MCF 10A (cell line): ENCODE data around the gene ZNF653. TPM values are rescaled to one million over a fixed set of nuclear protein-coding genes. Genes with fewer than 3 reads are reported as not detected.

Experiments used
- BruUV-seq: library from RNA; stranded (reverse); fragments of 400-500 nt; replicated peaks from 2 replicates; lab custom pipeline; 2021; lab: Mats Ljungman, UMichigan
- CTCF ChIA-PET: fragments of 300-600 bp; sonication (Branson Sonifier 250); formaldehyde crosslinking; extraction: SDS; loops from one replicate; lab custom pipeline; 2021; ENCODE audit warnings: antibody characterized with exemption, inconsistent platforms; lab: Yijun Ruan, JAX
- POLR2A ChIA-PET: fragments of 300-600, 350-650 bp; sonication (Branson Sonifier 250); formaldehyde crosslinking; extraction: SDS; loops from one replicate; lab custom pipeline; 2020; ENCODE audit warnings: antibody characterized with exemption, inconsistent platforms; lab: Yijun Ruan, JAX
- DNase-seq: peaks from one replicate; pipeline ENCODE4 v3.0.0-alpha.2; 2018; ENCODE audit not compliant: unreplicated experiment
- H3K27ac Mint-ChIP-seq: one replicate; pipeline ENCODE4 v1.8.0; 2022; ENCODE audit warnings: mild to moderate bottlenecking, low read depth, mixed read lengths; ENCODE audit not compliant: unreplicated experiment
- H3K27me3 Mint-ChIP-seq: one replicate; pipeline ENCODE4 v1.8.0; 2022; ENCODE audit warnings: mixed read lengths; ENCODE audit not compliant: insufficient read depth, unreplicated experiment
- H3K36me3 Mint-ChIP-seq: one replicate; pipeline ENCODE4 v1.8.0; 2022; ENCODE audit warnings: mild to moderate bottlenecking, moderate library complexity, mixed read lengths; ENCODE audit not compliant: insufficient read depth, unreplicated experiment
- H3K4me1 Mint-ChIP-seq: one replicate; pipeline ENCODE4 v1.8.0; 2022; ENCODE audit warnings: mixed read lengths; ENCODE audit not compliant: insufficient read depth, unreplicated experiment
- H3K4me3 Mint-ChIP-seq: one replicate; pipeline ENCODE4 v1.8.0; 2022; ENCODE audit warnings: mild to moderate bottlenecking, moderate library complexity, mixed read lengths; ENCODE audit not compliant: unreplicated experiment
- H3K9me3 Mint-ChIP-seq: one replicate; pipeline ENCODE4 v1.8.0; 2022; ENCODE audit warnings: mixed read lengths; ENCODE audit not compliant: unreplicated experiment
- intact Hi-C: fragments of 100-400 bp; cut with micrococcal nuclease; formaldehyde crosslinking; loops from 2 replicates; pipeline ENCODE4 v1.14.1; 2022
- total RNA-seq: library from RNA; stranded (reverse); gene quantifications from 2 replicates; pipeline ENCODE4 v1.2.3, GENCODE V29; 2022
- TF ChIP-seq, protein P1 (sequence below): fragments of 200-600 bp; IDR thresholded peaks from one replicate; pipeline ENCODE4 v1.8.0; 2022; ENCODE audit warnings: antibody characterized with exemption, mild to moderate bottlenecking; ENCODE audit not compliant: unreplicated experiment

Gene ZNF653
- total RNA-seq, 1 experiment from 2014 or later = 7.7 TPM

DNA sequence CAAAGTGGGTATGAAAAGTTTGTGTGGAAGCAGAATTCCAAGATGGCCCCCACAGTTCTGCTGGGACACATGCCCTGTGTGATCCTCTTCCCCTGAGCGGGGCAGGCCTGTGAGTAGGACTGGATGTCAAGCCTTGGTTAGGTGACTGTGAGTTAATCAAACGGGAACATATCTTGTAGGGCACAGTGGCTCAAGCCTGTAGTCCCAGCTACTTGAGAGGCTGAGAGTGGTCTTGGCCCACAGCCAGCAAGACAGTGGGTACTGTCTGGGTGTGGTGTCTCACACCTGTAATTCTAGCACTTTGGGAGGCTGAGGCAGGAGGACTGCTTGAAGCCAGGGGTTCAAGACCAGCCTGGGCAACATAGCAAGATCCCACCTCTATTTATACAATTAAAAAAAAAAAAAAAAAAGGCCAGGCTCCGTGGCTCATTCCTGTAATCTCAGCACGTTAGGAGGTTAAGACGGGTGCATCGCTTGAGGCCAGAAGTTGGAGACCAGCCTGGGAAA lies 6.4 kb downstream of the ZNF653 start:
- Mint-ChIP-seq H3K27ac (no peak overlapping the region), H3K4me1 (peaks cover 9% of the 10 kb centered on the region), H3K36me3 (peaks cover 8% of the 10 kb centered on the region), H3K27me3 (no peaks in the 10 kb centered on the region), H3K9me3 (no peaks in the 10 kb centered on the region), H3K4me3 (no peak overlapping the region)
- CTCF ChIA-PET = no interaction called here
- intact Hi-C loops = loop anchor here (5.0 kb wide), 1 partner anchor 643 kb away; the partner anchor contains the start of gene ZNF20
- TF ChIP-seq, protein P1, sequence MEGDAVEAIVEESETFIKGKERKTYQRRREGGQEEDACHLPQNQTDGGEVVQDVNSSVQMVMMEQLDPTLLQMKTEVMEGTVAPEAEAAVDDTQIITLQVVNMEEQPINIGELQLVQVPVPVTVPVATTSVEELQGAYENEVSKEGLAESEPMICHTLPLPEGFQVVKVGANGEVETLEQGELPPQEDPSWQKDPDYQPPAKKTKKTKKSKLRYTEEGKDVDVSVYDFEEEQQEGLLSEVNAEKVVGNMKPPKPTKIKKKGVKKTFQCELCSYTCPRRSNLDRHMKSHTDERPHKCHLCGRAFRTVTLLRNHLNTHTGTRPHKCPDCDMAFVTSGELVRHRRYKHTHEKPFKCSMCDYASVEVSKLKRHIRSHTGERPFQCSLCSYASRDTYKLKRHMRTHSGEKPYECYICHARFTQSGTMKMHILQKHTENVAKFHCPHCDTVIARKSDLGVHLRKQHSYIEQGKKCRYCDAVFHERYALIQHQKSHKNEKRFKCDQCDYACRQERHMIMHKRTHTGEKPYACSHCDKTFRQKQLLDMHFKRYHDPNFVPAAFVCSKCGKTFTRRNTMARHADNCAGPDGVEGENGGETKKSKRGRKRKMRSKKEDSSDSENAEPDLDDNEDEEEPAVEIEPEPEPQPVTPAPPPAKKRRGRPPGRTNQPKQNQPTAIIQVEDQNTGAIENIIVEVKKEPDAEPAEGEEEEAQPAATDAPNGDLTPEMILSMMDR = no peak
- POLR2A ChIA-PET = no interaction called here
- no peak for DNase-seq
- no TSS peak for BruUV-seq

DNA sequence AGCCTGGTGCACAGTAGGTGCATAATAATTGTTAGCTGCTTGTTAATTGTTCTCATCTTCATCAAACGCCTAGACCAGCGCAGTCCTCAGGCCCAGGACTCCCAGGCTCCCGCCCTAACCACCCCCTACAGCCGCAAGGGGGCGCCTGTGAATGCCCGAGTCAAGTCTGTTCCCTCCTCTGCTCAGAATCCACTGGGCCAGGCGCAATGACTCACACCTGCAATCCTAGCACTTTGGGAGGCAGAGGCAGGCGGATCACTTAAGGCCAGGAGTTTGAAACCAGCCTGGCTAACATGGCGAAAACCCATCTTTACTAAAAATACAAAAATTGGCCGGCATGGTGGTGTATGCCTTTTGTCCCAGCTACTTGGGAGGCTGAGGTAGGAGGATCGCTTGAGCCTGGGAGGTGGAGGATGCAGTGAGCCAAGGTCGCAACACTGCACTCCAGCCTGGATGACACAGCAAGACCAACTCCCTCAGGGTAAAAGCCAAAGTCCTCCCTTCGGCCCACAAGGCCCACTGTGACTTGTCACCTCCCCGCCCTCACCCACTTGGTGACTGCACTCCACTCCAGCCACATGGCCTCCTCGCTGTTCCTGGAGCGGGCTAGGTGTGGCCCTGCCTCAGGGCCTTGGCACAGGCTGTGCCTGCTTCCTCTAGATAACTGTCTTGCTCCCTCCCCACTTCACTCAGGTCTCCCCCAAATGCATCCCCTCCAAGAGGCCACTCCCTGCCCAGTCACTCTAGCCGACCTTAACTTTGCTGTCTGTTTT lies 9.1 kb downstream of the ZNF653 start:
- intact Hi-C loops = loop anchor here (1.0 to 5.0 kb wide), 2 partner anchors 91 to 646 kb away; partner anchors contain the start of gene ZNF20
- Mint-ChIP-seq H3K27ac (peak overlapping the region; percentile 40), H3K4me3 (no peak overlapping the region), H3K9me3 (no peaks in the 10 kb centered on the region), H3K36me3 (peaks cover 14% of the 10 kb centered on the region), H3K27me3 (no peaks in the 10 kb centered on the region), H3K4me1 (peaks cover 5% of the 10 kb centered on the region)
- BruUV-seq = no TSS peak
- ChIA-PET POLR2A (no interaction called here), CTCF (interaction anchor here (1.2 kb wide), 1 partner anchor 11 kb away, joined by 4 read pairs; no protein-coding TSS in a partner anchor)
- DNase-seq = peak; percentile 93
- TF ChIP-seq, protein P1 = peak; percentile 73

DNA sequence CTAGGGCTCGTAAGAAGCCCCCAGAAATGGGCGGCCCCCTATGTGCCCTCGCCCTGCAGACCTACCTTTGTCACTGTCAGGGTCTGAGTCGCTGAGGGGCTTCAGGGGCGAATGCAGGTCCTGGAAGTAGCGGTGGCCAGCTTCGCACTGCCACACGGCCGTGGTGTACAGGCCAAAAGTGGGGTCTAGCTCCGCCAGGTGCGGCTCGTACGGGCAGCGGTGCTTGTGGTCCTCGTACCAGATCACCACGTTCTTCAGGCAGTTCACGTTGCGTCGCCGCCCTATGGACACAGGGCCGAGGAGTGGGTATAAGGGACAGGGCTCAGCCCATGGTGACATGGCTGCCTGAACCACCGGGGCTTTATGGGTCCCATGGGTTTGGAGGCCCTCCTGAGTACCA lies 9.8 kb downstream of the ZNF653 start:
- ChIA-PET CTCF (interaction anchor here (0.7 to 1.2 kb wide), 2 partner anchors 11 to 51 kb away, joined by 3 to 4 read pairs; no protein-coding TSS in a partner anchor), POLR2A (no interaction called here)
- no peak overlapping the region for H3K4me3 Mint-ChIP-seq
- intact Hi-C loops = loop anchor here (1.0 to 5.0 kb wide), 2 partner anchors 91 to 646 kb away; partner anchors contain the start of gene ZNF20
- BruUV-seq = no TSS peak
- H3K27ac Mint-ChIP-seq = no peak overlapping the region
- DNase-seq = no peak
- no peaks in the 10 kb centered on the region for H3K9me3 Mint-ChIP-seq
- H3K27me3 Mint-ChIP-seq = no peaks in the 10 kb centered on the region
- no peaks in the 10 kb centered on the region for H3K4me1 Mint-ChIP-seq
- TF ChIP-seq, protein P1 = no peak
- H3K36me3 Mint-ChIP-seq = peaks cover 14% of the 10 kb centered on the region

DNA sequence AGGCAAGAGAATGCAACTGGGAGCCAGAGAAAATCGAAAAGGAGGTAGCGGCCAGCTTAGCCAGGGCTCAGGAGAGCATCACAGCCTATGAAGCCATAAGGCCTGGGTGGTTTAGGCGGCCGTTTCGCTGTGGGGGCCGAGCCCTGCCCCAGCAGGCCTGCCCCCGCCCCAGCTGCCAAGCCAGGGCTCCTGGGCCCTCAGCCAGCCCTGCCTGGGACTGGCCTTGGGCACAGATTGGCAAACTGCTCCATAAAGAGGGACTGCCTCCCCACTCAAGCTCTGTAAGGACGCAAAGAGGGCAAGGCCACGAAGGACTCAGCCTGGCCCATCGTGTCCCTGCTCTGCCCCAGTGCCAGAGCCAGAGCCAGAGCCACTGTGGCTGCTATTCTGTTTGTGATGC lies 10.2 kb downstream of the ZNF653 start:
- H3K4me1 Mint-ChIP-seq = no peaks in the 10 kb centered on the region
- DNase-seq = no peak
- no peaks in the 10 kb centered on the region for H3K27me3 Mint-ChIP-seq
- no TSS peak for BruUV-seq
- no peaks in the 10 kb centered on the region for H3K9me3 Mint-ChIP-seq
- POLR2A ChIA-PET = no interaction called here
- intact Hi-C loops = loop anchor here (5.0 kb wide), 1 partner anchor 647 kb away; the partner anchor contains the start of gene ZNF20
- H3K36me3 Mint-ChIP-seq = peaks cover 14% of the 10 kb centered on the region
- CTCF ChIA-PET = interaction anchor here (0.7 to 1.2 kb wide), 2 partner anchors 10 to 51 kb away, joined by 3 to 4 read pairs; no protein-coding TSS in a partner anchor
- no peak overlapping the region for H3K4me3 Mint-ChIP-seq
- peak overlapping the region; percentile 36 for H3K27ac Mint-ChIP-seq
- TF ChIP-seq, protein P1 = no peak
